OCI-LY7 (cell line): ENCODE results near the gene UGT1A3. TPM values are rescaled to one million over a fixed set of nuclear protein-coding genes. Genes with fewer than 3 reads are reported as not detected.

Experiments used
- BruUV-seq: library from RNA; stranded (reverse); fragments of 400-500 nt; replicated peaks from 2 replicates; lab custom pipeline; 2021; lab: Mats Ljungman, UMichigan
- CTCF ChIA-PET: fragments of 300-600 bp; sonication (Branson Sonifier 250); formaldehyde crosslinking; loops from one replicate; lab custom pipeline; 2022; ENCODE audit warnings: antibody characterized with exemption; ENCODE audit not compliant: unreplicated experiment; lab: Charles Lee
- POLR2A ChIA-PET: fragments of 300-600 bp; sonication (Branson Sonifier 250); formaldehyde crosslinking; loops from one replicate; lab custom pipeline; 2022; ENCODE audit warnings: antibody characterized with exemption; lab: Charles Lee
- DNase-seq: peaks from one replicate; pipeline ENCODE4 v3.0.0-alpha.2; 2015; ENCODE audit warnings: low spot score
- H2AFZ ChIP-seq: fragments of 200-600 bp; sonication (generic), shearing (Covaris generic); 2 replicates; pipeline ENCODE4 v1.6.1; 2014; ENCODE audit warnings: mild to moderate bottlenecking, antibody characterized with exemption, low read length, moderate library complexity
- H3K27ac ChIP-seq: fragments of 200-600 bp; sonication (generic); 2 replicates; pipeline ENCODE4 v1.5.1; 2014; ENCODE audit warnings: mixed run types, low read depth, mild to moderate bottlenecking, moderate library complexity, low read length, inconsistent platforms; ENCODE audit not compliant: poor library complexity, severe bottlenecking
- H3K36me3 ChIP-seq: fragments of 200-600 bp; sonication (generic); 2 replicates; pipeline ENCODE4 v1.6.1; 2014; ENCODE audit warnings: mild to moderate bottlenecking, antibody characterized with exemption, low read length, moderate library complexity, mixed read lengths; ENCODE audit not compliant: insufficient read depth
- H3K4me1 ChIP-seq: fragments of 200-600 bp; sonication (generic); 2 replicates; pipeline ENCODE4 v1.5.1; 2014; ENCODE audit warnings: mild to moderate bottlenecking, low read length; ENCODE audit not compliant: insufficient read depth, poor library complexity, severe bottlenecking
- H3K4me2 ChIP-seq: fragments of 200-600 bp; sonication (generic); 2 replicates; pipeline ENCODE4 v1.6.1; 2014; ENCODE audit warnings: mild to moderate bottlenecking, low read length
- H3K4me3 ChIP-seq: fragments of 200-600 bp; sonication (generic); 2 replicates; pipeline ENCODE4 v1.5.1; 2014; ENCODE audit warnings: mild to moderate bottlenecking, low read depth, low read length; ENCODE audit not compliant: poor library complexity, severe bottlenecking
- H3K79me2 ChIP-seq: fragments of 200-600 bp; sonication (generic); 2 replicates; pipeline ENCODE4 v1.6.1; 2016; ENCODE audit warnings: low read depth, mild to moderate bottlenecking, low read length, moderate library complexity, mixed read lengths; ENCODE audit not compliant: insufficient read depth
- H3K9me2 ChIP-seq: fragments of 200-600 bp; sonication (generic); 2 replicates; pipeline ENCODE4 v1.6.1; 2016; ENCODE audit warnings: mild to moderate bottlenecking, low read length, mixed read lengths; ENCODE audit not compliant: insufficient read depth
- H3K9me3 ChIP-seq: fragments of 200-600 bp; sonication (generic); 2 replicates; pipeline ENCODE4 v1.6.1; 2014; ENCODE audit warnings: mild to moderate bottlenecking, mixed run types, low read length, mixed read lengths
- H4K20me1 ChIP-seq: fragments of 200-600 bp; sonication (generic); 2 replicates; pipeline ENCODE4 v1.6.1; 2014; ENCODE audit warnings: mild to moderate bottlenecking, antibody characterized with exemption, low read length, moderate library complexity, mixed read lengths; ENCODE audit not compliant: insufficient read depth
- EZH2phosphoT487 ChIP-seq: fragments of 200-600 bp; sonication (generic); IDR thresholded peaks from 2 replicates; pipeline ENCODE4 v1.6.1; 2018; ENCODE audit warnings: low read depth, borderline replicate concordance, mild to moderate bottlenecking, mixed run types, antibody characterized with exemption, low read length, moderate library complexity, mixed read lengths
- intact Hi-C: fragments of 100-400 bp; cut with micrococcal nuclease; formaldehyde crosslinking; loops from one replicate; pipeline ENCODE4 v1.10.0; 2022; ENCODE audit not compliant: unreplicated experiment
- total RNA-seq, 2 experiments: library from RNA; depleted of rRNA in 1 of 2; stranded (reverse); fragments of >200 nt in 1 of 2; shearing (Covaris generic) in 1 of 2; gene quantifications; 2 replicates each; pipeline ENCODE4 v1.2.3, GENCODE V29; 2014 to 2022
- TF ChIP-seq, protein P1 (sequence below): fragments of 200-600 bp; sonication (generic); conservative IDR thresholded peaks from 2 replicates; pipeline ENCODE4 v1.5.1; 2014; ENCODE audit warnings: mild to moderate bottlenecking, antibody characterized with exemption, low read length, moderate library complexity, mixed read lengths

The UGT1A3 gene
- total RNA-seq, 2 experiments from 2014 or later: not detected

DNA sequence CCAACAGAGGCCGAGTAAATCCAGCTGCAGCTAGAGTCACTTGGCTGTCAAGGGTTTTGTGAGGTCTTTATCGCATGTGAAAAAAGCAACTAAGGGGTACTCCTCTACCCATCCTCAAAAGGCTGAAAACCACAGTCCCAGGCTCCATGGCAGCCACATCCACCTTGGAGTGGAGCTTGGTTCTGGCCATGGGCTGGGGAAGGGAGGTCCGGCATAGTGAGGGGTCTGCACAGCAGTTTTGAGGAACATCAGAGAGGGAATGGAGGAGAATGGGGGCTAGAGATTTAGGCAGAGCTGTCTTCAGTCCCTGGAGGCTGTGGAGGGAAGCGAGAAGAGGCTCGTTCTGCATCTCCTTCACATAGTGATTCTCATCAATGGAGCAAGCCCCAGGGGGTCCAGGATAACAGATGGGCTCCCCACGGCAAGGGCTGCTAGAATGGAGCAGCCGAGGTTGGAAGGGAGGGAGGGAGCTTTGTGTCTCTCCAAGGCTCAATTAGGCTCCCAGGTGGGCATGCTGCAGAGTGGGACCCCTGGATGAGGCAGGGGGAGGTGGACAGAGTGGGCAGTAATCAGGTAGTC lies 70.3 kb downstream of the UGT1A3 start:
- no peaks in the 10 kb centered on the region for H3K79me2 ChIP-seq
- intact Hi-C loops: no loop called here
- H3K27ac ChIP-seq: no peak overlapping the region

GRCh38 chr2:233799716-233800115 lies 70.9 kb downstream of the UGT1A3 start:
- ChIA-PET CTCF (no interaction called here), POLR2A (interaction anchor here (0.5 kb wide), 1 partner anchor 170 kb away, joined by 3 read pairs; no protein-coding TSS in a partner anchor)
- H2AFZ ChIP-seq: no peak overlapping the region
- no peaks in the 10 kb centered on the region for H3K9me3 ChIP-seq
- H3K4me3 ChIP-seq: no peak overlapping the region
- H3K9me2 ChIP-seq: no peaks in the 10 kb centered on the region
- intact Hi-C loops: no loop called here
- no peak for DNase-seq
- peaks cover 11% of the 10 kb centered on the region for H3K4me1 ChIP-seq
- no TSS peak for BruUV-seq
- H3K79me2 ChIP-seq: no peaks in the 10 kb centered on the region
- H3K36me3 ChIP-seq: no peaks in the 10 kb centered on the region
- no peaks in the 10 kb centered on the region for H4K20me1 ChIP-seq
- no peak overlapping the region for H3K27ac ChIP-seq
- H3K4me2 ChIP-seq: no peak overlapping the region
- TF ChIP-seq, protein P1, sequence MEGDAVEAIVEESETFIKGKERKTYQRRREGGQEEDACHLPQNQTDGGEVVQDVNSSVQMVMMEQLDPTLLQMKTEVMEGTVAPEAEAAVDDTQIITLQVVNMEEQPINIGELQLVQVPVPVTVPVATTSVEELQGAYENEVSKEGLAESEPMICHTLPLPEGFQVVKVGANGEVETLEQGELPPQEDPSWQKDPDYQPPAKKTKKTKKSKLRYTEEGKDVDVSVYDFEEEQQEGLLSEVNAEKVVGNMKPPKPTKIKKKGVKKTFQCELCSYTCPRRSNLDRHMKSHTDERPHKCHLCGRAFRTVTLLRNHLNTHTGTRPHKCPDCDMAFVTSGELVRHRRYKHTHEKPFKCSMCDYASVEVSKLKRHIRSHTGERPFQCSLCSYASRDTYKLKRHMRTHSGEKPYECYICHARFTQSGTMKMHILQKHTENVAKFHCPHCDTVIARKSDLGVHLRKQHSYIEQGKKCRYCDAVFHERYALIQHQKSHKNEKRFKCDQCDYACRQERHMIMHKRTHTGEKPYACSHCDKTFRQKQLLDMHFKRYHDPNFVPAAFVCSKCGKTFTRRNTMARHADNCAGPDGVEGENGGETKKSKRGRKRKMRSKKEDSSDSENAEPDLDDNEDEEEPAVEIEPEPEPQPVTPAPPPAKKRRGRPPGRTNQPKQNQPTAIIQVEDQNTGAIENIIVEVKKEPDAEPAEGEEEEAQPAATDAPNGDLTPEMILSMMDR: no peak

More for the DNA sequence above, 70.3 kb downstream of the UGT1A3 start:
- CTCF ChIA-PET: interaction anchor here (0.5 kb wide), 1 partner anchor 788 kb away, joined by 3 read pairs; no protein-coding TSS in a partner anchor
- TF ChIP-seq, protein P1: no peak
- TF ChIP-seq EZH2phosphoT487: no peak
- peaks cover 11% of the 10 kb centered on the region for H3K4me1 ChIP-seq
- H4K20me1 ChIP-seq: no peaks in the 10 kb centered on the region
- H2AFZ ChIP-seq: no peak overlapping the region
- H3K9me2 ChIP-seq: no peaks in the 10 kb centered on the region
- no peaks in the 10 kb centered on the region for H3K9me3 ChIP-seq
- DNase-seq: no peak
- H3K4me3 ChIP-seq: no peak overlapping the region
- no peaks in the 10 kb centered on the region for H3K36me3 ChIP-seq
- no peak overlapping the region for H3K4me2 ChIP-seq
- POLR2A ChIA-PET: interaction anchor here (0.5 kb wide), 1 partner anchor 170 kb away, joined by 3 read pairs; no protein-coding TSS in a partner anchor
- no TSS peak for BruUV-seq

DNA sequence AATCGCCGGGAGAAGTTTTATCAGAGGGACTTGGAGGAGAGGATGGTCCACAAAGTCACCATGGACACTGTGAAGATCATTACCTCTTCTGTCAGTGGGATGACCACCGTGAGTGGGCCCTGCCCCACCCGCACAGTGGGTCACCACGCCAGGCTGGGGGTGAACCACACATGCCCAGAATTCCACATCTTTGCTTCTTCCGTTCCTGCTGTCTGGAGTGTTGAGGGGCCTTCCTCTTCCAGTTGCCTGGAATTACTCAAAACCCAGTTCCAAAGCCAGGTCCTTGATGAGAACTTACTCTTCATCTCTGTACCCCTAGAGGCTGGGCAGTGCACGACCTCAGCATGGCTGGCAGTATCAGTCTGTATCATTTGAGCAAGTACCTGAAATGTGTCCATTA lies 71.4 kb downstream of the UGT1A3 start:
- H3K4me3 ChIP-seq: no peak overlapping the region
- H3K27ac ChIP-seq: no peak overlapping the region
- no peak overlapping the region for H3K4me2 ChIP-seq
- H3K9me3 ChIP-seq: no peaks in the 10 kb centered on the region
- no peaks in the 10 kb centered on the region for H3K36me3 ChIP-seq
- intact Hi-C loops: no loop called here
- no peaks in the 10 kb centered on the region for H3K9me2 ChIP-seq
- no TSS peak for BruUV-seq
- no peak for TF ChIP-seq EZH2phosphoT487
- TF ChIP-seq, protein P1: no peak
- DNase-seq: no peak
- no peaks in the 10 kb centered on the region for H3K79me2 ChIP-seq
- ChIA-PET POLR2A (no interaction called here), CTCF (no interaction called here)
- peaks cover 11% of the 10 kb centered on the region for H3K4me1 ChIP-seq
- H2AFZ ChIP-seq: no peak overlapping the region
- H4K20me1 ChIP-seq: no peaks in the 10 kb centered on the region
